Astrocyte (in vitro differentiated cells and primary cell): ENCODE results near the gene ARHGEF40.

ENCODE experiments used
- EZH2 ChIP-seq: IDR thresholded peaks from 2 replicates; pipeline ENCODE4 v1.6.1; 2012; ENCODE audit warnings: mild to moderate bottlenecking, low read length, inconsistent platforms; ENCODE audit not compliant: insufficient read depth
- TF ChIP-seq, protein P1 (sequence below): IDR thresholded peaks from 2 replicates; pipeline ENCODE4 v1.5.1; 2011; ENCODE audit warnings: low read depth, mild to moderate bottlenecking, inconsistent platforms, low read length, moderate library complexity; ENCODE audit not compliant: insufficient read depth

- TF ChIP-seq, protein P1, sequence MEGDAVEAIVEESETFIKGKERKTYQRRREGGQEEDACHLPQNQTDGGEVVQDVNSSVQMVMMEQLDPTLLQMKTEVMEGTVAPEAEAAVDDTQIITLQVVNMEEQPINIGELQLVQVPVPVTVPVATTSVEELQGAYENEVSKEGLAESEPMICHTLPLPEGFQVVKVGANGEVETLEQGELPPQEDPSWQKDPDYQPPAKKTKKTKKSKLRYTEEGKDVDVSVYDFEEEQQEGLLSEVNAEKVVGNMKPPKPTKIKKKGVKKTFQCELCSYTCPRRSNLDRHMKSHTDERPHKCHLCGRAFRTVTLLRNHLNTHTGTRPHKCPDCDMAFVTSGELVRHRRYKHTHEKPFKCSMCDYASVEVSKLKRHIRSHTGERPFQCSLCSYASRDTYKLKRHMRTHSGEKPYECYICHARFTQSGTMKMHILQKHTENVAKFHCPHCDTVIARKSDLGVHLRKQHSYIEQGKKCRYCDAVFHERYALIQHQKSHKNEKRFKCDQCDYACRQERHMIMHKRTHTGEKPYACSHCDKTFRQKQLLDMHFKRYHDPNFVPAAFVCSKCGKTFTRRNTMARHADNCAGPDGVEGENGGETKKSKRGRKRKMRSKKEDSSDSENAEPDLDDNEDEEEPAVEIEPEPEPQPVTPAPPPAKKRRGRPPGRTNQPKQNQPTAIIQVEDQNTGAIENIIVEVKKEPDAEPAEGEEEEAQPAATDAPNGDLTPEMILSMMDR: no peak
- no peak for TF ChIP-seq EZH2
These were observed 33.3 kb downstream of the ARHGEF40 start for GRCh38 chr14:21103411-21103709.
